Smooth muscle cell (in vitro differentiated cells): ENCODE results near the gene SRSF7. TPM values are rescaled to one million over a fixed set of nuclear protein-coding genes. Genes with fewer than 3 reads are reported as not detected.
"Not testable (repeated sequence)": the region's sequence is repeated elsewhere in the genome, so short reads cannot be mapped to it uniquely, and the experiment has no call there.

Experiments used
- DNase-seq: peaks from one replicate; lab custom pipeline; 2025; ENCODE audit not compliant: unreplicated experiment; lab: John Stamatoyannopoulos, UW
- H2AFZ ChIP-seq: fragments of 200-600 bp; sonication (generic); 2 replicates; pipeline ENCODE4 v1.6.0; 2016; ENCODE audit warnings: antibody characterized with exemption, low read depth, mild to moderate bottlenecking
- H3F3A ChIP-seq: fragments of 200-600 bp; sonication (generic); 2 replicates; pipeline ENCODE4 v1.6.0; 2017; ENCODE audit warnings: antibody characterized with exemption, low read depth
- H3K27ac ChIP-seq: fragments of 200-600 bp; sonication (generic); 2 replicates; pipeline ENCODE4 v1.5.1; 2016; ENCODE audit warnings: low read depth, mild to moderate bottlenecking
- H3K27me3 ChIP-seq: fragments of 200-600 bp; sonication (generic); 2 replicates; pipeline ENCODE4 v1.6.1; 2016; ENCODE audit warnings: low read depth, mild to moderate bottlenecking
- H3K36me3 ChIP-seq: fragments of 200-600 bp; sonication (generic); 2 replicates; pipeline ENCODE4 v1.5.1; 2016; ENCODE audit warnings: low read depth
- H3K4me1 ChIP-seq: fragments of 200-600 bp; sonication (generic); 2 replicates; pipeline ENCODE4 v1.5.1; 2016; ENCODE audit warnings: low read depth
- H3K4me2 ChIP-seq: fragments of 200-600 bp; sonication (generic); 2 replicates; pipeline ENCODE4 v1.6.0; 2016; ENCODE audit warnings: mild to moderate bottlenecking
- H3K4me3 ChIP-seq: fragments of 200-600 bp; sonication (generic); 2 replicates; pipeline ENCODE4 v1.5.1; 2016; ENCODE audit warnings: mild to moderate bottlenecking
- H3K79me2 ChIP-seq: fragments of 200-600 bp; sonication (generic); 2 replicates; pipeline ENCODE4 v1.6.0; 2016; ENCODE audit warnings: low read depth, mild to moderate bottlenecking
- H3K9ac ChIP-seq: fragments of 200-600 bp; sonication (generic); 2 replicates; pipeline ENCODE4 v1.6.0; 2016; ENCODE audit warnings: low read depth
- H3K9me3 ChIP-seq: fragments of 200-600 bp; sonication (generic); replicated peaks from 2 replicates; pipeline ENCODE4 v1.5.1; 2016; ENCODE audit warnings: low read depth
- H4K20me1 ChIP-seq: fragments of 200-600 bp; sonication (generic); 2 replicates; pipeline ENCODE4 v1.6.0; 2016; ENCODE audit warnings: low read depth
- CTCF ChIP-seq: fragments of 200-600 bp; sonication (generic); IDR thresholded peaks from 2 replicates; pipeline ENCODE4 v1.5.1; 2017; ENCODE audit warnings: borderline replicate concordance, mild to moderate bottlenecking, antibody characterized with exemption; ENCODE audit not compliant: insufficient read depth, poor library complexity, severe bottlenecking
- WGBS: methylation state at CpG from one replicate; pipeline ENCODE4 v1.1.7; 2016; ENCODE audit warnings: low lambda C conversion rate; 5-methylcytosine and 5-hydroxymethylcytosine counted together
- polyA plus RNA-seq: library from polyadenylated mRNA; unstranded; fragments of >200 nt; fragmentation: Nextera tagmentation; extraction: Ambion mirVana; gene quantifications from 2 replicates; pipeline ENCODE4 v1.2.1, GENCODE V29; 2016
- total RNA-seq: library from RNA; depleted of rRNA; stranded (reverse); fragments of >200 nt; gene quantifications from 2 replicates; pipeline ENCODE4 v1.2.3, GENCODE V29; 2014

Gene SRSF7
- total and polyA plus RNA-seq, 2 experiments from 2014 or later = 92.5 to 102 TPM

- TF ChIP-seq CTCF = no peak
- Histone ChIP-seq H3K79me2 (no peaks in the 10 kb centered on the region), H3K27me3 (no peaks in the 10 kb centered on the region), H3K4me2 (no peak overlapping the region), H3K27ac (no peak overlapping the region), H2AFZ (no peak overlapping the region), H3K36me3 (no peaks in the 10 kb centered on the region), H3F3A (no peaks in the 10 kb centered on the region), H3K9ac (no peak overlapping the region), H4K20me1 (no peaks in the 10 kb centered on the region), H3K9me3 (no peaks in the 10 kb centered on the region), H3K4me3 (no peak overlapping the region), H3K4me1 (no peaks in the 10 kb centered on the region)
- no peak for DNase-seq
- 62% methylated on average over 5 of the region's 5 CpGs for WGBS
Observed at GRCh38 chr2:38709567-38710194, 41.5 kb downstream of the SRSF7 start.

GRCh38 chr2:38708900-38709566 is 42.1 kb downstream of the SRSF7 start:
- Histone ChIP-seq H3F3A (no peaks in the 10 kb centered on the region), H3K36me3 (no peaks in the 10 kb centered on the region), H2AFZ (no peak overlapping the region), H3K9ac (no peak overlapping the region), H4K20me1 (no peaks in the 10 kb centered on the region), H3K27me3 (no peaks in the 10 kb centered on the region), H3K4me1 (no peaks in the 10 kb centered on the region), H3K9me3 (no peaks in the 10 kb centered on the region), H3K4me2 (no peak overlapping the region), H3K4me3 (no peak overlapping the region), H3K79me2 (no peaks in the 10 kb centered on the region), H3K27ac (no peak overlapping the region)
- no peak for DNase-seq
- WGBS = 82% methylated on average over 12 of the region's 12 CpGs
- no peak for TF ChIP-seq CTCF

- not testable (repeated sequence) for H3K79me2 ChIP-seq, DNase-seq, H3K9me3 ChIP-seq, H3K9ac ChIP-seq, H3K36me3 ChIP-seq, H2AFZ ChIP-seq, H3K4me2 ChIP-seq, H3K27ac ChIP-seq, H3K4me1 ChIP-seq, H3K4me3 ChIP-seq, H3F3A ChIP-seq, H4K20me1 ChIP-seq, H3K27me3 ChIP-seq
- 96% methylated on average over 9 of the region's 9 CpGs for WGBS
Observed at GRCh38 chr2:38708491-38708890, 42.7 kb downstream of the SRSF7 start.

- H2AFZ ChIP-seq = no peak overlapping the region
- H3K4me1 ChIP-seq = peaks cover 7% of the 10 kb centered on the region
- no peak overlapping the region for H3K27ac ChIP-seq
- H3K4me3 ChIP-seq = no peak overlapping the region
- H3K9ac ChIP-seq = no peak overlapping the region
- H3K36me3 ChIP-seq = no peaks in the 10 kb centered on the region
- no peak for DNase-seq
- H3K79me2 ChIP-seq = no peaks in the 10 kb centered on the region
- H4K20me1 ChIP-seq = no peaks in the 10 kb centered on the region
- peaks cover 5% of the 10 kb centered on the region for H3F3A ChIP-seq
- no peaks in the 10 kb centered on the region for H3K9me3 ChIP-seq
- WGBS = 91% methylated on average over 6 of the region's 6 CpGs
- H3K27me3 ChIP-seq = no peaks in the 10 kb centered on the region
- H3K4me2 ChIP-seq = no peak overlapping the region
- no peak for TF ChIP-seq CTCF
Observed at GRCh38 chr2:38706846-38707345, 44.3 kb downstream of the SRSF7 start.
